Natural killer cell treated with Interleukin-12 subunit alpha and Interleukin-12 subunit beta and Interleukin-15 and Interleukin-18, amount 100 ng/mL, for 72 hours (primary cell): ENCODE measurements around the gene ZNF407. TPM values are rescaled to one million over a fixed set of nuclear protein-coding genes. Genes with fewer than 3 reads are reported as not detected.

Experiments used
- ATAC-seq, 2 donors: fragments of 150-1000 bp; cut with Tn5 transposase in 1 of 2; sonication (Bioruptor Pico), chemical (Tn5 transposase) in 1 of 2; 2 replicates each; pipeline ENCODE4 v1.10.0; 2021
- DNase-seq: peaks from one replicate; pipeline ENCODE4 v3.0.0; 2022; ENCODE audit warnings: low spot score
- H3K27ac Mint-ChIP-seq, 2 donors: 1 replicate in 1 of 2; 2 replicates in 1 of 2; pipeline ENCODE4 v1.8.0; 2022; ENCODE audit warnings: mixed read lengths in 2 of 2, mild to moderate bottlenecking in 1 of 2, moderate library complexity in 1 of 2
- H3K27me3 Mint-ChIP-seq, 2 donors: 1 replicate in 1 of 2; 2 replicates in 1 of 2; pipeline ENCODE4 v1.8.0; 2022; ENCODE audit warnings: mixed read lengths in 2 of 2
- H3K36me3 Mint-ChIP-seq: one replicate; pipeline ENCODE4 v1.8.0; 2022; ENCODE audit warnings: mixed read lengths
- H3K4me1 Mint-ChIP-seq, 2 donors: 1 replicate in 1 of 2; 2 replicates in 1 of 2; pipeline ENCODE4 v1.8.0; 2022; ENCODE audit warnings: low read depth in 2 of 2, mixed read lengths in 2 of 2, mild to moderate bottlenecking in 1 of 2
- H3K4me3 Mint-ChIP-seq: one replicate; pipeline ENCODE4 v1.8.0; 2022; ENCODE audit warnings: mixed read lengths
- H3K9me3 Mint-ChIP-seq: 2 replicates; pipeline ENCODE4 v1.8.0; 2022; ENCODE audit warnings: mixed read lengths
- total RNA-seq, 2 donors: library from RNA; stranded (reverse); gene quantifications; one replicate each; pipeline ENCODE4 v1.2.3, GENCODE V29; 2022

The ZNF407 gene
- total RNA-seq, 2 donors from 2014 or later: 21.9 to 44.6 TPM

DNA sequence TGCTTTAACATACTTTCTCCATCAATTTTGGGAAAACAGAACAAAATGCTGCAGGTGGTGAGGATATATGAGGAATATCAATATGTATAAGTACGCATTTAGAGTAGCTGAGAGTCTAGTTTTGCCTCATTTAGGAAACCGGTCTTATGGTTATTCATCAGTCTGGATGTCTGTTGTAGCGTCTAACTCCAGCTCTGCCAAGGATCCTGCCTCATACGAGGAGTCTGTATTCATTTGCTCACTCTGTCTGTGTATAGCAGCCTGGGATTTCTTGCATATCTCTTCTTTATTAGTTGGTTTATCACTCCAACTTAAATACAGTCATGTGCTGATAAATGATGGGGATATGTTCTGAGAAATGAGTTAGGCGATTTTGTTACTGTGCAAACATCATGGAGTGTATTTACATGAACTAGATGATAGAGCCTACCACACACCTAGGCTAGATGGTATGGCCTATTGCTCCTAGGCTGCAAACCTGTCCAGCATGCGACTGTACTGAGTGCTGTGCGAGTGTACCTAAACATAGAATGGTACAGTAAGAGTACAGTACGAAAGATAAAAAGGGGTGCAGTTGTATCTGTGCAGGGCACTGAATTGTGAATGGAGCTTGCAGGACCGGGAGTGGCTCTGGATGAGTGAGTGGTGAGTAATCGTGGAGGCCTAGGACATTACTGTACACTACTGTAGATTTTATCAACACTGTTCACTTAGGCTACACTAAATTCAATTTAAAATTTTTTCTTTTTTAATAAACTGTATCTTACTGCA lies 148.1 kb downstream of the ZNF407 start:
- Mint-ChIP-seq H3K27me3 (no peaks in the 10 kb centered on the region), H3K36me3 (no peaks in the 10 kb centered on the region), H3K4me1 (peaks cover 5 to 8% of the 10 kb centered on the region in 2 donors), H3K4me3 (no peak overlapping the region), H3K27ac (no peak overlapping the region), H3K9me3 (no peaks in the 10 kb centered on the region)
- ATAC-seq (no peak), DNase-seq (no peak)

DNA sequence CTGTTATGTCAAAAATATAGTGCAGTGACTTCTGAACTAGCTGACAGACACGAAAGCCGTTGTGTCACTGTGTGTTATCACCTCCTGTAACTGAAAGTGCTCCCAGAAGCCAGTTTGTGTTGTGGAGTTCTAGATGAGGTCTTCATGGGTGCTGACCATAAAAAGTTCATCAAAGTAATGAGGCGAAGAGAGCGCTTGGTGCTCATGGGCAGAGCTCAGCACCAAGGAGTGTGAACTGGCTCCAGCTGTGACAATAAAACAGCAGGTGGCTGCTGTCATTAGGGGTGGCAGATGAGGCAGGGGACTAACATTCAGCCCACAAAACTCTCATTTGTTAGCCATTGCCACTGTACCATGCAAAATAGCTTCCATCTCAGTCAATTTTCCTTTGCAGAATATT lies 151.1 kb downstream of the ZNF407 start:
- no peak overlapping the region for H3K27ac Mint-ChIP-seq
- H3K4me1 Mint-ChIP-seq: no peaks in the 10 kb centered on the region
- peaks cover 10% of the 10 kb centered on the region for H3K36me3 Mint-ChIP-seq
- H3K27me3 Mint-ChIP-seq: no peaks in the 10 kb centered on the region
- H3K4me3 Mint-ChIP-seq: no peak overlapping the region
- DNase-seq (no peak), ATAC-seq (no peak)
- no peaks in the 10 kb centered on the region for H3K9me3 Mint-ChIP-seq

DNA sequence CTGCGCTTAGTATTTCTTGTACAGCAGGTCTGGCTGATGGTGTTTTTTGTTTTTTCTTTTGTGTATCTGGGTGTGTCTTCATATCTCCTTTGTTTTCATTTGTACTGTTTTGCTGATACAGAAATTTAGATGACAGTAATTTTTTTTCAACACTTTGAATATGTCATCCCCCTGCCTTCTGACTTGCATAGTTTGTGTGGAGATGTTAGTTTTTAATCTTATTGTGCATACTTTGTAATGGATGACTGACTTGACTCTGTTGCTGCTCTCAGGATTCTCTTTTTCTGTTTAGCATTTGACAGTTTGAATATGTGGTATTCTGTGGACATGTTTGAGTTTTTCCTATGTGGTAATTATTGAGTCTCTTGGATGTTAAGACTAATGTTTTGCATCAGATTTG lies 161.3 kb downstream of the ZNF407 start:
- DNase-seq: no peak
- H3K36me3 Mint-ChIP-seq: peaks cover 21% of the 10 kb centered on the region
- no peak overlapping the region for H3K4me3 Mint-ChIP-seq
- no peak overlapping the region for H3K27ac Mint-ChIP-seq
- ATAC-seq: no peak
- H3K27me3 Mint-ChIP-seq: no peaks in the 10 kb centered on the region
- peaks cover 7% of the 10 kb centered on the region for H3K9me3 Mint-ChIP-seq
- peaks cover 7 to 9% of the 10 kb centered on the region in 2 donors for H3K4me1 Mint-ChIP-seq

DNA sequence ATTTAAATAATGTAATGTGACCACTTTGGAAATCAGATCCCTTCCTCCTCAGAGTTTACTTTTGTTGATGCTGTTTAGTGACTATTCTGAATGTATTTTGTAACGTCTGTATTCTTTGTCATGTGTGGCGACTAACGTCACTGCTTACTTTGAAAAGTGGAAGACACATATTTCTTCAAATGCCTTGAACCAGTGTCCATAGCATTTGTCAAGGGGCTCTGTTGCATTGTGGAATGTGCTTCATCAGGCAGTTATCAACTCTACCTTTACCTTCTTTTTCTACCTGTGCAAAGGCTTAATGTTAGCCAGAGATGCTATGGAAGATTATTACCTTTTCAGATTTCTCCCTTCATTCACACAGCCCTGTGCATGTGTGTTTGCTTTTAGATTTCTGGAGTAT lies 162.4 kb downstream of the ZNF407 start:
- DNase-seq: no peak
- ATAC-seq: no peak
- no peak overlapping the region for H3K4me3 Mint-ChIP-seq
- H3K27me3 Mint-ChIP-seq: no peaks in the 10 kb centered on the region
- H3K27ac Mint-ChIP-seq: no peak overlapping the region
- peaks cover 0 to 4% of the 10 kb centered on the region in 2 donors for H3K4me1 Mint-ChIP-seq
- peaks cover 10% of the 10 kb centered on the region for H3K9me3 Mint-ChIP-seq
- peaks cover 24% of the 10 kb centered on the region for H3K36me3 Mint-ChIP-seq

DNA sequence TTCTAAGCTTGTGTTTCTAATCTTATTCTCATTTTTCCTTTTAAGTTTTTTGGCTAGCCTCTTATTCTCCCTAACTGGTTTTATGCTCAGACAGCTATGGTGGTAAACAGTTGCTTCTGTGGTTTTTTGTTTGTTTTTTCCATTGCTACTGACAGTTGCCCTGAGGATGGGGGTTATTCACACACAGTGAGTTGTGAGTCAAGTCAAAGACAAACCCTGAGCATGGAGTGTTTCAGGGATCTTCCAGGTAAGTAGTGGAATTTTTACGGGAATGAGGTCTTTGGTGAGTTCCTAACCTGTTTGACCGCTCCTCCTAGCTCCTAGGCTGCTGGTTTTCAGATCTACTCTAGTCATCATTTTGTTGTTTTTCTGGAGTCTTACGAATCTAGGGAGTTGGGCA lies 162.8 kb downstream of the ZNF407 start:
- no peaks in the 10 kb centered on the region for H3K27me3 Mint-ChIP-seq
- no peak for DNase-seq
- no peak for ATAC-seq
- H3K4me1 Mint-ChIP-seq: peaks cover 0 to 4% of the 10 kb centered on the region in 2 donors
- H3K4me3 Mint-ChIP-seq: no peak overlapping the region
- H3K9me3 Mint-ChIP-seq: peaks cover 10% of the 10 kb centered on the region
- no peak overlapping the region for H3K27ac Mint-ChIP-seq
- peaks cover 24% of the 10 kb centered on the region for H3K36me3 Mint-ChIP-seq

DNA sequence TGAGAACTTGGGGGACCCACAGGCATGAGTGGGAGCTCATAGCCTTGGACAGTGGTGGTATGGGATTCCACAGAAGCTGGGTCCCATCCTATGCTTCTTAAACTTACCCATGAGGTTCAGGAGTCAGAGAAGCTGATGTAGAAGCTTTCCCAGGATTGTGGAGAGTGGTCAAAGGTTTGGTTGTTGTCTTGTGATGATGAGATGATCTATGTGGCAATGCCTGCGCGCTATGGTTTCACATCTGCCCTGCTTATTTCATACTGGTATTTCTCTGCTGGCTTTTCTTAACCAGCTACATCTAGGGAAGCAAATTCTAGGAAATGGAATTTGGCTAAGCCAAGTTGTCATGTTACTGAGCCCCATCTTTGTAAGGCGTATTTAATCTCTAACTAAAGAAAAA lies 168.6 kb downstream of the ZNF407 start:
- Mint-ChIP-seq H3K4me1 (no peaks in the 10 kb centered on the region), H3K27me3 (no peaks in the 10 kb centered on the region), H3K4me3 (no peak overlapping the region), H3K36me3 (peaks cover 6% of the 10 kb centered on the region), H3K27ac (no peak overlapping the region), H3K9me3 (peaks cover 2% of the 10 kb centered on the region)
- no peak for ATAC-seq
- no peak for DNase-seq

DNA sequence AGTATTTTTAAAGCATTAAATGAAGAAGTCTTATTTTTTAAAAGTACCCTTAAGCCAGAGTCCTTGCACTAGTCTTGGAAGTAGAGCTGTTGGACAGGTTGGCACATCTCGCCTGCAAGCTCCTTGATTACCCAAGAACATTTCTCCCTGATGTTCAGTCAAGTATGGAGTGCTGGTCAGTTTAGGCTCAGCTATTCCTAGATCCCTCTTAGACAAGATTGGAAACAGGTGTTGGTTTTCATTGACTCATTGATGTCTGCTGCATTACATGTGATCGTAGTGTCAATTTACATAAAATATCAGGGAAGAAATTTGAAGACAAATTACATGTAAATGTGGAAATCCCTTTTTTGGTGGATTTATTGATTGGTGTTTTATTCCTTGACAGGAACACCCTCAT lies 170.4 kb downstream of the ZNF407 start:
- DNase-seq (no peak), ATAC-seq (no peak)
- Mint-ChIP-seq H3K4me1 (no peaks in the 10 kb centered on the region), H3K9me3 (peaks cover 2% of the 10 kb centered on the region), H3K27ac (no peak overlapping the region), H3K27me3 (no peaks in the 10 kb centered on the region), H3K36me3 (peaks cover 6% of the 10 kb centered on the region), H3K4me3 (no peak overlapping the region)

DNA sequence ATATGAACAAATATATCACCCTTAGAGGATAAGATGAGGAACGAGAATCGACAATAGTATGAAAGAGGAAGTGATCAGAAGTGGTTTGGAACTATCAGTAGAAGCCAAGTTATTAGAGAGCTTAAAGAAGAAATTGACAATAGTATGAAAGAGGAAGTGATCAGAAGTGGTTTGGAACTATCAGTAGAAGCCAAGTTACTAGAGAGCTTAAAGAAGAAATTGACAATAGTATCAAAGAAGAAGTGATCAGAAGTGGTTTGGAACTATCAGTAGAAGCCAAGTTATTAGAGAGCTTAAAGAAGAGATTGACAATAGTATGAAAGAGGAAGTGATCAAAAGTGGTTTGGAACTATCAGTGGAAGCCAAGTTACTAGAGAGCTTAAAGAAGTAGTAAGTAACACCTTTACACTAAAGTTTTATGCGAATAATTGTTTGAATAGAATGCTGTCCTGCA lies 175.5 kb downstream of the ZNF407 start:
- Mint-ChIP-seq H3K4me1 (peaks cover 2 to 3% of the 10 kb centered on the region in 2 donors), H3K9me3 (no peaks in the 10 kb centered on the region), H3K27me3 (no peaks in the 10 kb centered on the region), H3K36me3 (no peaks in the 10 kb centered on the region), H3K4me3 (no peak overlapping the region), H3K27ac (no peak overlapping the region)
- no peak for ATAC-seq
- no peak for DNase-seq

DNA sequence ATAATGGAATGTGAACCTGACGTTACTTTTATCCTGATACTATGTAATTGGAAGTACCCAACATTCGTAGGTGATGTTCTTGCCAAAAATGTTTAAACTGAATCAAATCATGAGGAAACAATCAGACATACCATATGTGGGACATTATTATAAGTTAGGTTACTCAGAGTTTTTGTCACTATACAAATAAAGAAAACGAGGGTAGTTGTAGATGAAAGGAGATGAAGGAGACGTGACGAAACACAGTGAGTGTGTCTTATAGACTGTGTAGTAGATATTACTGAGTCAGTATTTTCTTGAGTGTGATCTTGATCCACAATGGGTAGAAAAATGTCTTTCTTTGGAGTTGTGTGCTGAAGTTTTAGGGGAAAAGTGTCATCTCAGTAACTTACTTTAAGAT lies 176.8 kb downstream of the ZNF407 start:
- H3K36me3 Mint-ChIP-seq: no peaks in the 10 kb centered on the region
- H3K4me1 Mint-ChIP-seq: peaks cover 6 to 8% of the 10 kb centered on the region in 2 donors
- no peak for DNase-seq
- no peak overlapping the region for H3K4me3 Mint-ChIP-seq
- no peaks in the 10 kb centered on the region for H3K27me3 Mint-ChIP-seq
- no peaks in the 10 kb centered on the region for H3K9me3 Mint-ChIP-seq
- ATAC-seq: no peak
- no peak overlapping the region for H3K27ac Mint-ChIP-seq

DNA sequence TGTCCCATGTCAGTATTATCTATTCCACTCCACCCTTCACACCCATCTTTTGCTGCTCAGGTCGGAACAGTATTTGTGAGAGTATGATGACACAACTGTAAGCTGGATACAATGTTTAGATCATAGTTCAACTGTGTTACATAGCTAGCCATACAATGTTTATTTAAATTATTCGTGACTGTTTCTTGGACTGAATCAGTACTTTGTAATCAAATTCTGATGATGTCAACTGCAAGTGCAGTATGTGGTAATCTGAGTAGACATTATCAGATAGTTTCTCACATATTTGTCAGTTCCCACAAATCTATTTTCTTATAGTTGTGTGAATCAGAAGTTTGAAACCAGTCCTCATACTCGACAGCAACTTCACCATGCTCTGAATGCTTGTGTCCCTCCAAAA lies 177.6 kb downstream of the ZNF407 start:
- Mint-ChIP-seq H3K4me1 (peaks cover 6 to 8% of the 10 kb centered on the region in 2 donors), H3K4me3 (no peak overlapping the region)

DNA sequence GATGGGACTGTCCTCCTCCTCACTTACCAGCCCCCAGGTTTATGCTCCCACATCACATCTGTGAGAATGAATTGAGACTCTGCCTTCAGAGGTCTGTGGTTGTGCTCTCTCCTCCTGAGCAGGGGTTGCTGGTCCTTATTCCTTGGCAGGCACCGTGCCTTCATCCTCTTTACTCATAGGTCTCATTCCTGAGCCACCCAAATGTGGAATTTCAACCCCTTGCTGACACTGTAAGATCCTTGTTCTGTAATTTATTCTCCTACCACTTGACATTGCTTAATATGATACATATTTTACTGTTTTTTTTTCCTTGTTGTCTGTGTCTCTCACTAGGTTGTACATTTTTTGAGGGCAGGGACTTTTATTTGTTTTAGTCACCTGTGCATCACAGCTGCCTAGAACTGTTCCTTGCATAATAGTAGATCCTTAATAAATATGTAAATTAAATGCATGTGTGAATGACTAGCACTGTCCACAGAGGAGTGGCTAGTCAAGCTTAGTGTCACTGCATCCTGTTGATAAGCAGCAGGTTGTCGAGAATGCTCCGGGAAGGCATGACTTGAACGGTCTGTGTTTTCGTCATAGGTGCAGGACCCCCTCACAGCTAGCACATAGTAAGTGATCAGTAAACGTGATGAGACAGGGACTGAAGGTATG lies 180.6 kb downstream of the ZNF407 start:
- Mint-ChIP-seq H3K27ac (no peak overlapping the region), H3K27me3 (no peaks in the 10 kb centered on the region), H3K4me1 (peaks cover 6 to 8% of the 10 kb centered on the region in 2 donors), H3K36me3 (no peaks in the 10 kb centered on the region), H3K4me3 (no peak overlapping the region), H3K9me3 (no peaks in the 10 kb centered on the region)
- no peak for DNase-seq
- no peak for ATAC-seq

More for the DNA sequence above, 177.6 kb downstream of the ZNF407 start:
- Mint-ChIP-seq H3K9me3 (no peaks in the 10 kb centered on the region), H3K36me3 (no peaks in the 10 kb centered on the region), H3K27ac (no peak overlapping the region), H3K27me3 (no peaks in the 10 kb centered on the region)
- ATAC-seq: no peak
- DNase-seq: no peak

DNA sequence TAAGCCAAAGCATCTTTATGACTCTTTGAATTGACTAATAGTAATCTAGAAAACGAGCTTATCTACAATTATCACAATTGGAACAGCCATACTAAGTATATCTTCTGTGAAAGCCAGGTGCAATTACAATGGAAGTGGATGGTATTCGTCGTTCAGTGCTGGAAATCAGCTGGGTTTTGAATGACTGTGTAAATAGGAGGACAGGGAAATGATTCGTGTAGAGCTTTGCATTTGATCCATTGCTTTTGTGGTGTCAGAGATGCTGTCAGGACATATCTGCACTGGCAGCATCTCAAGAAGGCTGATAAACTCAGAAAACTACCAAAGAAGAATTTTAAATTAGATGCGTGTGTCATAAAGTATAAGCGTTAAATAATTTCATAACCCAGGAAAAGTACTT lies 187.1 kb downstream of the ZNF407 start:
- ATAC-seq (no peak), DNase-seq (no peak)
- Mint-ChIP-seq H3K27ac (no peak overlapping the region), H3K27me3 (no peaks in the 10 kb centered on the region), H3K9me3 (no peaks in the 10 kb centered on the region), H3K4me1 (peaks cover 0 to 5% of the 10 kb centered on the region in 2 donors), H3K4me3 (peak overlapping the region; percentile 11), H3K36me3 (no peaks in the 10 kb centered on the region)

DNA sequence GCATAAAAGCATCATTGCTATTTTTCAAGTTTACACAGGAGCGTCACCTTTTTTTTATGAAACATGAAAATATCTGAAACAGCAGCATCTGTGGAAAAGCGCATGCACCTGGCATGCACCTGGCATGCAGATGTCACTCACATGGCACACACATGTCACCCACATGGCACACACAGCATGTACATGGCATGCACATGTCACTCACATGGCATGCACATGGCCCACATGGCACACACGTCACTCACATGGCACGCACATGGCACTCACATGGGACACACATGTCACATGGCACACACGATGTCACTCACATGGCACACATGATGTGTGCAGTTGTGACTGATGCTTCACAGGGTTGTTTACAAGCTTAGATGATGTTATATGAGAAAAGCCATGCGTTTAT lies 188.0 kb downstream of the ZNF407 start:
- no peaks in the 10 kb centered on the region for H3K36me3 Mint-ChIP-seq
- DNase-seq (no peak), ATAC-seq (no peak)
- no peaks in the 10 kb centered on the region for H3K9me3 Mint-ChIP-seq
- no peak overlapping the region for H3K4me3 Mint-ChIP-seq
- H3K27me3 Mint-ChIP-seq: no peaks in the 10 kb centered on the region
- peaks cover 0 to 5% of the 10 kb centered on the region in 2 donors for H3K4me1 Mint-ChIP-seq
- H3K27ac Mint-ChIP-seq: no peak overlapping the region

DNA sequence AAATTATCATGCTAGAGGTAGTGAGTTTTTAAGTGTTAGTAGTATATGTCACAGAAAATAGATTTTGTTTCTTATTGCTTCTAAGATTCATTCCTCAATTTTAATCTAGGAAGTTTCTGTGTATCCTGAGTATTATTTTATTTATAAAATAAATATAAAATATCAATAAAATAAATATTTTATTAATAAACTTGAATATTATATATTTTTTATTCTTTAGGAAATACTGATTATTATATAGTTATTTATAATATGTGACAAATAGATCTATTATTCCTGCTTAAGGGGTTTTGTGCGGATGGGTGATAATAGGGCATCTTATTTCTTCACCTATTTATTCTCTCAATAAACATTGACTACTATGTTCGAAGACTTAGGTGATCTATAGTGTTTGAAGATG lies 191.0 kb downstream of the ZNF407 start:
- H3K4me3 Mint-ChIP-seq: no peak overlapping the region
- H3K4me1 Mint-ChIP-seq: peaks cover 0 to 5% of the 10 kb centered on the region in 2 donors
- ATAC-seq (no peak), DNase-seq (no peak)
- no peaks in the 10 kb centered on the region for H3K36me3 Mint-ChIP-seq
- H3K27ac Mint-ChIP-seq: no peak overlapping the region
- no peaks in the 10 kb centered on the region for H3K27me3 Mint-ChIP-seq
- no peaks in the 10 kb centered on the region for H3K9me3 Mint-ChIP-seq
